ENCODE data around the gene TBL1XR1. TPM values are rescaled to one million over a fixed set of nuclear protein-coding genes. Genes with fewer than 3 reads are reported as not detected.

The TBL1XR1 gene
- total RNA-seq, 1 donor from 2014 or later, result 275 TPM

DNA sequence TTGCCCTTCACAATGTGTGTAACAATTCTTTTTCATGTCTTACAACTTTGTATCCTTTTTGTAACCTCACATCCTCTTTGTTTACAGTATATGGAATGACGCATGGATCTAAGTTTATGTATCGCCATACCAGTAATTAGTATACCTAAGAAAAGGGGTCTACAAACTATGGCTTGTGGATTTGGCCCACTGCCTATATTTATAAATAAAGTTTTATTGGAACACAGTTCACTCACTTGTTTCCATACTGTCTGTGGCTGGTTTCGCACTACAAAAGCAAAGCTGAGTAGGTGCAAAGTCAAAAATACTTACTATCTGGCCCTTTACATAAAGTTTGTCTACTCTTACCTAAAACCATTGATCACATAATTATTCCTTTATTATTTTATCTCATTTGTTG is 226.5 kb downstream of the TBL1XR1 start:
- no peak overlapping the region for H3K4me3 Mint-ChIP-seq
- no peaks in the 10 kb centered on the region for H3F3A ChIP-seq (ENCODE audit: low read depth)
- no peaks in the 10 kb centered on the region for H3K36me3 ChIP-seq
- no peaks in the 10 kb centered on the region for H3K4me1 Mint-ChIP-seq
- no peaks in the 10 kb centered on the region for H3K9me3 ChIP-seq (ENCODE audit: low read depth)
- TF ChIP-seq EZH2 (IDR thresholded peaks at IDR 0.05) (no peak), EZH2phosphoT487 (IDR thresholded peaks at IDR 0.05) (no peak)
- TF ChIP-seq, protein P1, sequence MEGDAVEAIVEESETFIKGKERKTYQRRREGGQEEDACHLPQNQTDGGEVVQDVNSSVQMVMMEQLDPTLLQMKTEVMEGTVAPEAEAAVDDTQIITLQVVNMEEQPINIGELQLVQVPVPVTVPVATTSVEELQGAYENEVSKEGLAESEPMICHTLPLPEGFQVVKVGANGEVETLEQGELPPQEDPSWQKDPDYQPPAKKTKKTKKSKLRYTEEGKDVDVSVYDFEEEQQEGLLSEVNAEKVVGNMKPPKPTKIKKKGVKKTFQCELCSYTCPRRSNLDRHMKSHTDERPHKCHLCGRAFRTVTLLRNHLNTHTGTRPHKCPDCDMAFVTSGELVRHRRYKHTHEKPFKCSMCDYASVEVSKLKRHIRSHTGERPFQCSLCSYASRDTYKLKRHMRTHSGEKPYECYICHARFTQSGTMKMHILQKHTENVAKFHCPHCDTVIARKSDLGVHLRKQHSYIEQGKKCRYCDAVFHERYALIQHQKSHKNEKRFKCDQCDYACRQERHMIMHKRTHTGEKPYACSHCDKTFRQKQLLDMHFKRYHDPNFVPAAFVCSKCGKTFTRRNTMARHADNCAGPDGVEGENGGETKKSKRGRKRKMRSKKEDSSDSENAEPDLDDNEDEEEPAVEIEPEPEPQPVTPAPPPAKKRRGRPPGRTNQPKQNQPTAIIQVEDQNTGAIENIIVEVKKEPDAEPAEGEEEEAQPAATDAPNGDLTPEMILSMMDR (IDR thresholded peaks at IDR 0.05), result no peak
- H3K27me3 ChIP-seq, result no peaks in the 10 kb centered on the region
- H2AFZ ChIP-seq (replicated peaks), result no peak overlapping the region
- H3K4me1 ChIP-seq, result peaks cover 3% of the 10 kb centered on the region
- H3K9ac ChIP-seq, result no peak overlapping the region
- H3K79me2 ChIP-seq (ENCODE audit: low read depth), result no peaks in the 10 kb centered on the region
- no peak overlapping the region for H3K27ac ChIP-seq
- H3K9me3 Mint-ChIP-seq, result no peaks in the 10 kb centered on the region
- DNase-seq (ENCODE audit: low spot score), result no peak
- no peak overlapping the region for H3K4me3 ChIP-seq
- no peaks in the 10 kb centered on the region for H4K20me1 ChIP-seq (ENCODE audit: low read depth)
- no peaks in the 10 kb centered on the region for H3K36me3 Mint-ChIP-seq
- no peak overlapping the region for H3K4me2 ChIP-seq
- H3K27ac Mint-ChIP-seq, result no peak overlapping the region
- H3K27me3 Mint-ChIP-seq (ENCODE audit: insufficient read depth, low read depth), result no peaks in the 10 kb centered on the region

GRCh38 chr3:176969506-176969905 is 227.8 kb downstream of the TBL1XR1 start:
- H3F3A ChIP-seq (ENCODE audit: low read depth), result no peaks in the 10 kb centered on the region
- H4K20me1 ChIP-seq (ENCODE audit: low read depth), result no peaks in the 10 kb centered on the region
- TF ChIP-seq EZH2phosphoT487 (IDR thresholded peaks at IDR 0.05), result no peak
- TF ChIP-seq EZH2 (IDR thresholded peaks at IDR 0.05), result no peak
- H3K4me1 ChIP-seq, result peaks cover 3% of the 10 kb centered on the region
- H3K9me3 ChIP-seq (ENCODE audit: low read depth), result no peaks in the 10 kb centered on the region
- no peak overlapping the region for H3K27ac ChIP-seq
- Mint-ChIP-seq H3K9me3 (no peaks in the 10 kb centered on the region), H3K27me3 (ENCODE audit: insufficient read depth, low read depth) (no peaks in the 10 kb centered on the region), H3K36me3 (no peaks in the 10 kb centered on the region), H3K4me1 (no peaks in the 10 kb centered on the region), H3K4me3 (no peak overlapping the region), H3K27ac (no peak overlapping the region)
- no peaks in the 10 kb centered on the region for H3K36me3 ChIP-seq
- no peak overlapping the region for H3K4me3 ChIP-seq
- DNase-seq (ENCODE audit: low spot score), result no peak
- no peaks in the 10 kb centered on the region for H3K27me3 ChIP-seq
- H3K79me2 ChIP-seq (ENCODE audit: low read depth), result no peaks in the 10 kb centered on the region
- no peak overlapping the region for H2AFZ ChIP-seq (replicated peaks)
- no peak overlapping the region for H3K9ac ChIP-seq
- H3K4me2 ChIP-seq, result no peak overlapping the region

Small RNAs within 50 kb of the gene (small RNA-seq; reads per million reads assigned to genes)
- not detected for gene RF00019
- gene RNU6-681P, result not detected

Data from neural progenitor cell (in vitro differentiated cells).